C4-2B (cell line): ENCODE measurements around the gene TAPT1.

Experiments used
- H3K27ac ChIP-seq: fragments of 450-650 bp; 2 replicates; pipeline ENCODE4 v1.5.1; 2017
- ZFX ChIP-seq: fragments of 450-650 bp; IDR thresholded peaks from 2 replicates; pipeline ENCODE4 v1.6.1; 2017

The TAPT1 gene

DNA sequence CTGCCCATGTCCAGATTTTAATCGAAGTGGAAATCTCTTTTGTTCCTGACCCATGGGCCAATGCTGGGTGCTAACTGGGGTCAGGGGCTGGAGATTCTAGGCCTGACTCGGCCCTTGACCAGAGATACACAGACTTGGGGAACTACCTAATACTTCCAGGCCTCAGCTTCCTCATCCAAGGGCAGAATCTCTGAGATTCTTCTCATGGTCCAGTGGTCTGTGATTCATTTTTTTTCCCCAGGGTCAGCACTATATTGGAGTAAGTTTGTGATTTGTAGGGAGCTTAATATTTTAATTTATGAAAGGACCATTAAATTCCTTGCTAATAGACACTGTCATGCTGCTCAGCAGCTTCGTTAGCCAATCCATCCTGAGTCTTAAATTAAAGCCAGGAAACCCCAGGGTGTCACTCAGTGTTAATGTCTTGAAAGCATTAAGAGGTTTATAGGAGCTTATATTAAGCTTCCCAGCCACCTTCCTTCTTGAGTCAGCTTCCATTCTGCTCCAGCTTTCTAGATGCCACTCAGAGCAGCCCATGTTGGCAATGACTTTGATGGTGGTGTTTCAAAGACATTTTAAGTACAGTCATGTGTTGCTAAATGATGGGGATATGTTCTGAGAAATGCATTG lies 115.5 kb downstream of the TAPT1 start:
- TF ChIP-seq ZFX, result no peak
- no peak overlapping the region; the same call in 1 of the 2 replicates for H3K27ac ChIP-seq
